ENCODE results near the gene DST.

- TF ChIP-seq CTCF (IDR thresholded peaks at IDR 0.05) (no peak), EZH2 (IDR thresholded peaks at IDR 0.05) (no peak), EZH2phosphoT487 (IDR thresholded peaks at IDR 0.05) (no peak)
Measured at GRCh38 chr6:56521976-56522375, 120.7 kb downstream of the DST start.
